GM18520 (cell line): ENCODE data around the gene PFDN1.
"Not testable (repeated sequence)": the region's sequence is repeated elsewhere in the genome, so short reads cannot be mapped to it uniquely, and the experiment has no call there.

Experiments used
- ATAC-seq: cut with Tn5 transposase; IDR thresholded peaks from one replicate; pipeline ENCODE4 v1.9.1; 2021; ENCODE audit not compliant: unreplicated experiment

Gene PFDN1, protein sequence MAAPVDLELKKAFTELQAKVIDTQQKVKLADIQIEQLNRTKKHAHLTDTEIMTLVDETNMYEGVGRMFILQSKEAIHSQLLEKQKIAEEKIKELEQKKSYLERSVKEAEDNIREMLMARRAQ

DNA sequence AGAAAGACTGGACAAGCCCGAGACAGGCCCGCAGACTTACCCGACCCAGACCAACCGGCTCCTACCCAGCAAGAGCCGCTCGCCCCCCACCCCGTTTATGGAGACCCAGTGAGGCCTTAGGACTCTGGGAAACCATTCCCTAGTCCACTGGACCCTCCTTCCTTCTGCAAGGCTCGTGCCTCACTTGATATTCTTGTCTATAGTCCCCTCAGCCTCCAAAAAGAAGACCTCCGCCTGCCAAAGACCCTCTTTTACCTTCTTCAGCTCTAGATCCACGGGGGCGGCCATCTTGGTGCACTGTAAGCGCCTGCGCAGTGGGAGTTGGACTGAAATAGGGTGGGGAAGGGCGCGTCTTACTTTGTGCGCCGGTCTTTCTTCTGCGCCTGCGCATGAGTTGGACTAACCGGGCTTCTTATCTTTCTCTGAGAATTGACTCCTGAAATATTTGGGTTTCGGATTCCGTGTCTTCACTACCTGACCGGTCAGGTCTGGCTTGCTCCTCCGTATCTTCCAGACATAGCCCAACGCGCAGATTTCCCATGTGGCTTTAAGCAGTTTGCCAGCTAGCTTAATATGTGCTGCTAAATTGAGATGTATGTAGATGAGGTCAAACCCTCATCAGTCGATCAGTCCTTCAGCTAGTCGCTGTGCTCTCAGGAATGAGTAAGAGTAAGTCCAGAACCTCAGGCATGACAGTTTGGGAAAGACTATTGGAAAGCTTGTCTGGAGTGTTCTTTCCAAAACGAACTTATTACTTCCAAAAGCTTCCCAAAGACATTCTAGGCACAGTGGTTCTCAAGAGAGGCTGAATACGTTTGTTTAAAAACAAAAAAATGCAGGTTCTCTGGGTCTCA, at the start of gene PFDN1:
TSS of gene PFDN1 (minus strand) at position 316 of the 854 bp plus-strand sequence. CDS start at position 288, 28 bp downstream.
- peak; percentile 86 for ATAC-seq

DNA sequence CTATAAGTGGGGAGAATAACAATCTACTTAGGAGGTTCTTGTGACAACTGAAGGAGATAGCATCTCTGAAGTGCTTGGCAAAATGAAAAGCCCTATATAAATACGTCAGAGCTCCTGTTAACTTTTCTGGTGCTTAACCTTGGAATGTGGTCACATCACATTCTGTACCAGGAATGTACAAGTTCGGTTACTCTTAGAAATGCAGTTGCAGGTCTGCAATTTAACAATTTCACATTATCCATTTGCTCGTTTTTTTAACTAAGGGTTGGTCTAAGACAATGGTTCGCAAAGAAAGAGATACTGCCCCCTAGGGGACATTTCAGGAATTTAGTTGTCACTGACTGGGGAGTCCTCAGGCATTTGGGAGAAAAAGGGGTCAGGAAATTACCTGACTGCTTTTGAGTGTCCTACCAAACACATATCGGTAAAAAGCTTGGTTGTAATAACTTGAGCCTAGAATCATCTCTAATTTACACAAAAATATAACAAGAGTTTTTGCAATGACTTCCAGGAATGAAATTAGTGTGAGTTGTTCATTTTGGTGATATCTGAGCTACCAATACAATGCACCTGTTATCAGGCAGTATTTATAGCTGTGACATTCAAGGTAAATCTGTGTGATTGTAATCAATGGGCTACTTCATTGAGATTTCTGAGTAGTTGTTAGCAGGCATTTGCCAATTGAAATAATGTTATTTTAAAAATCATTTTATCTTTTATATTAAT, 48.9 kb upstream of the PFDN1 start:
- ATAC-seq = peak; percentile 54

DNA sequence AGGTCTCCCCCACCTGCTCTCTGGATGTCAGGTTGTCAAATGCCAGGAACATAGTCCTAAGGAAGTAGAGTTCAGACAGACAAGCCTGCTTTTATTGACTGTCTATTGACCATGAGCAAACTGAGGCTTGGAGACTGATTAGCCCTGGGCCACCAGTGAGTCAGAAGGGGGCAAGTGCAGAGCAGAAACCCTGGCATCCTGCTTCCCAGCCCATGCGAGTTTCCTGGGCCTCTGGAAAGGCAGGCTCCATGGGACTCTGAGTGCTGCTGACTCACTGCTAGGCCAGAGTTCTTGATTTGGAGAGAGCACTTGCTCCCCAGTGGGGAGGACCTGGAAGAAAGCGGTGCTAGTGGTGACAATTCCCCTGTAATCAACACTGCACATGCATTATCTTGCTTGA, 46.3 kb upstream of the PFDN1 start:
- no peak for ATAC-seq

DNA sequence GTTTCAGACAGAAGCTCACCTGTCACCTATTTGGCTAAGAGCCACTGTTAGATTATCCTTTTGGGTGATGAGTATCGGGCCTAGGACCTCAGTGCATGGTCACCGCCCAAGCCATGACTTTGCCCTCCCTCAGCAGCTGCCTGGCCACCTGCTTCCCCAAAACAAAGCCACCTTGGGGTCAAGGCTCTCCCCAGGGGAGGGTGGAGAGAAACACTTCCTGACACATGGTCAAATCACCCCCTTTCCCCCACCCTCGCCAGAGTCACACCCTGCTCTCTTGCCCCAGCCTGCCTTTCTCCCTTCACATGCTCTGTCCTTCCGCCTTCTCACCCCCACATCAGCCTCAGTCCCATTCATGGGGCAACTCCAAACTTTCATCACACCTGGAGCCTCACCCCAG, 45.2 kb upstream of the PFDN1 start:
- no peak for ATAC-seq

- ATAC-seq = no peak
These were observed 44.5 kb upstream of the PFDN1 start for GRCh38 chr5:140347360-140347759.

GRCh38 chr5:140346348-140347221, 43.7 kb upstream of the PFDN1 start, which contains the start of gene HBEGF:
TSS of gene HBEGF (minus strand) at chr5:140346603. CDS start at chr5:140346328, 275 bp downstream.
- ATAC-seq = peak; percentile 61

GRCh38 chr5:140345919-140346347, 43.0 kb upstream of the PFDN1 start:
- no peak for ATAC-seq

GRCh38 chr5:140344683-140345423, 42.0 kb upstream of the PFDN1 start:
- ATAC-seq = no peak

DNA sequence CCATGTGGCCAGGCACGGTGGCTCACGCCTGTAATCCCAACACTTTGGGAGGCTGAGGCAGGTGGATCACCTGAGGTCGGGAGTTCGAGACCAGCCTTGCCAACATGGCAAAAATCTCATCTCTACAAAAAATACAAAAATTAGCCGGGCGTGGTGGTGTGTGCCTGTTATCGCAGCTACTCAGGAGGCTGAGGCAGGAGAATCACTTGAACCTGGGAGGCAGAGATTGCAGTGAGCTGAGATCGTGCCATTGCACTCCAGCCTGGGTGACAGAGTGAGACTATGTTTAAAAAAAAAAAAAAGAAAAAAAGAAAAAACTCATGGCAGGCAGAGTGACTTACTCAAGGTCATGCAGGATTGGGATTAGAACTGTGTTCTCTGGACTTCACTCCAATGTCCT, 40.9 kb upstream of the PFDN1 start:
- ATAC-seq = not testable (repeated sequence)

- no peak for ATAC-seq
These were observed 40.0 kb upstream of the PFDN1 start for GRCh38 chr5:140342896-140343295.

DNA sequence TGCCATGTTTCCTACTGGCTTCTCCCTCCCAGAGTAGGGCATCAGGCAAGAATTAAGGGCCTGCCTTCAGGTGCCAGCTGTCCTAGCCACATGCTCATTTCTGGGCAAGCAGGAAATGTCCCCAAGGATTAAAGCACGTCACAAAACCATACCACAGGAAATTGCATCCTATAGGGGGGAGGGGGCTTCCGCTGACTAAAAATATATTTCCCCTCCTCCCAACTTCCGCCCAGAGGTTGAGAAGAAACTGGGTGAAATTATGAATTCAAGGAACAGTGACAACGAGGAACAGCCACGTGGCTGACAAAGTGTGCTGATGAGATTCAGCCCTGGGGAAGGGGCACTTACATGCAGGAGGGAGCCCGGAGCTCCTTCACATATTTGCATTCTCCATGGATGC, 39.4 kb upstream of the PFDN1 start:
- no peak for ATAC-seq

GRCh38 chr5:140341591-140341990, 38.7 kb upstream of the PFDN1 start:
- ATAC-seq = no peak

GRCh38 chr5:140340605-140341121, 37.8 kb upstream of the PFDN1 start:
- ATAC-seq = no peak

DNA sequence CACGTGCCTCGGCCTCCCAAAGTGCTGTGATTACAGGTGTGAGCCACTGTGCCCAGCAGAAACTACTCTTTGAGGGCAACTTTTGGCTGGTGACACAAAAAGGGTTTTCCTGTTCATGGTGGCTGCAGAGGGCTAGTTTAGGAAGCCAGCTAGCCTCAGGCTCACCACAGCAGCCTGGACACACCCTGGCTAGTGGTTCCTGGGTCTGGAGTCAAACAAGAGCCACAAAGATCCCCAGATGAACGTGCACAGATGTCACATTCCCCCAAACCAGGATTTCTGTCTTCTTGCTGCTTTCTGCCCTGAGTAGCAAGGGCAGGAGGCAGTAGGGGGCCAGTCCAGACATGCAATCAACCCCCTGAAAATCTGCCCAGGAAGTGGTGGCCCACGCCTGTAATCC, 36.7 kb upstream of the PFDN1 start:
- ATAC-seq = no peak

DNA sequence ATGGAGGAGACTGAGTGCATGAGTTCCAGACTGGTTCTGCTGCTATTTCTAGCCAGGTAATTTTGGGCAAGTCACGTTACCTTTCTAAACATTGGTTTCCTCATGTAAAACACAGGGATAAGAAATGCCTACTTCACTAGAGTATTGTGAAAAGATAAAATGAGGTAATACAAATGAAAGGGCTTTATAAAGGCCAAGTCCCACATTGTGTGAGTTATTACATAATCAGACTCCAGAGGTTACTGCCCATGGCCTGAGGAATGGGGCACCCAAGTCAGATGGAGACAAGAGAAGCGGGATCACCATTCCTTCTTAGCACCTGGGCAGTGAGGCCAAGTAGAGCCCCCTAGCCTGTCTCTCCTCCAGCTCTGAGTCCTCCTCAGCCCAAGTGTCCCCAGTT, 36.0 kb upstream of the PFDN1 start:
- no peak for ATAC-seq

DNA sequence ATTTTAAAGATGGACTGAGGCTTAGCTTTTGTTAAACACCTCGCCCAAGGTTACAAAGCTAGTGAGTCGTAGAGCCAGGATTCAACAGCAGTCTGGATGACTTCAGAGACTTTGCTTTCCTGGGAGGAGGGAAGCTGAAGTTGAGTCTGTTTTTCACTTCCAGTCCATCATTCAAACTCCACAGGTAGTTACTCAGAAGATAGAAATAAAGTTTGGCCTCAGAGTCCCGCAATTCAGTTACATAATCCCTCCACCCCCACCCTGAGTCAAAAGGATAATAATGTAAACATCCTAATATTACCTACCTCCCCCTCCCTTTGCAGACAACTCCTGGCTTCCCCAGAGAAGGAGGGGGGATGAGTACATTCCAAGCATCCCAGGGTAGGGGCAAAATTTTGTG, 35.4 kb upstream of the PFDN1 start:
- no peak for ATAC-seq

GRCh38 chr5:140337880-140338279, 35.0 kb upstream of the PFDN1 start:
- no peak for ATAC-seq

DNA sequence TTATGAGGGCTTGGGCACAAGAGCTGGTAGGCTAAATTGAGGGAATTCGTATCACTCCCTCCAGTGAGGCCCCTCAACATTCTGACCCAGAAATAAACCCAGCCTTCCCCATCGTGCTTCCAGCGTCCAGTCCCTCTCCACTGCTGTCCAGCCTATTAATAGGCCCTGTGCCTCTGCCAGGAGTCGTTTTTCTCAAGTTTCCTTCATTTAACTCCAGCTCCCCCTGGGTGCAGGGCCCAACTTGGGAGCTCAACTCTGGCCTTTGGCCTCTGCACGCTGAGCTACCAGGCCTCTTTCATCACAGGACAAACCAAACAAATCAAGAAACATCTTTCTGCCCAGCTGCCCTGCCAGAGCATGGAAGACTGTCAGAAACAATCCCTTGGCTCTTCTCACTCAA, 33.5 kb upstream of the PFDN1 start:
- no peak for ATAC-seq

- no peak for ATAC-seq
These were observed 28.7 kb upstream of the PFDN1 start for GRCh38 chr5:140331638-140332037.
